K562 (cell line): ENCODE measurements around the gene VASH1. TPM values are rescaled to one million over a fixed set of nuclear protein-coding genes. Genes with fewer than 3 reads are reported as not detected.

Experiments
- ATAC-seq: fragments of 200-7000 bp; cut with Tn5 transposase; 3 replicates; pipeline ENCODE4 v1.9.1; 2020; ENCODE audit warnings: moderate library complexity
- BruUV-seq: library from RNA; stranded (reverse); fragments of 400-500 nt; replicated peaks from 2 replicates; lab custom pipeline; 2021; lab: Mats Ljungman, UMichigan
- CTCF ChIA-PET: fragments of 300-600 bp; formaldehyde crosslinking; extraction: SDS; loops from one replicate; lab custom pipeline; 2021; ENCODE audit warnings: low intra/inter-chr PET ratio; lab: Yijun Ruan, JAX
- POLR2A ChIA-PET: fragments of 300-600, 350-650 bp; sonication (Branson Sonifier 250); formaldehyde crosslinking; extraction: SDS; loops from one replicate; lab custom pipeline; 2021; ENCODE audit warnings: antibody characterized with exemption, inconsistent platforms; lab: Yijun Ruan, JAX
- DNase-seq, 4 experiments: peaks; one replicate each; pipeline versions ENCODE4 v3.0.0 to v3.0.0-alpha.2; 2011 to 2018; ENCODE audit warnings: low spot score in 3 of 4, mixed read lengths in 3 of 4; ENCODE audit errors: extremely low read depth in 1 of 4
- FAIRE-seq: peaks from 2 replicates; lab custom pipeline; 2011; peaks lifted over from hg19 to GRCh38; lab: Jason Lieb, UNC
- H2AFZ ChIP-seq: 2 replicates; pipeline ENCODE4 v1.6.0; 2011; ENCODE audit warnings: low read depth, low read length, control low read depth, inconsistent platforms
- H3K27ac ChIP-seq: fragments of 200-600 bp; 3 replicates; pipeline ENCODE4 v1.8.0; 2011; ENCODE audit warnings: low read depth, mild to moderate bottlenecking, control low read depth, inconsistent platforms, low read length, moderate library complexity, mixed read lengths; ENCODE audit errors: extremely low read depth
- H3K27me3 ChIP-seq, 2 experiments: fragments of 300-600 bp in 1 of 2; 2 replicates in 1 of 2; 3 replicates in 1 of 2; pipeline versions ENCODE4 v1.6.0 to v1.8.0; 2011; ENCODE audit warnings: inconsistent platforms in 2 of 2, low read length in 2 of 2, mild to moderate bottlenecking in 1 of 2, mixed read lengths in 1 of 2, moderate library complexity in 1 of 2; ENCODE audit not compliant: control insufficient read depth in 2 of 2, insufficient read depth in 2 of 2
- H3K36me3 ChIP-seq: fragments of 300-600 bp; 3 replicates; pipeline ENCODE4 v1.8.0; 2011; ENCODE audit warnings: mild to moderate bottlenecking, low read length, inconsistent platforms; ENCODE audit not compliant: control insufficient read depth, insufficient read depth
- H3K4me1 ChIP-seq, 2 experiments: fragments of 200-600 bp in 1 of 2; replicated peaks in 1 of 2; 2 replicates in 1 of 2; 3 replicates in 1 of 2; pipeline versions ENCODE4 v1.5.1 to v1.8.0; 2011; ENCODE audit warnings: inconsistent platforms in 2 of 2, low read length in 2 of 2, mild to moderate bottlenecking in 1 of 2, mixed read lengths in 1 of 2, moderate library complexity in 1 of 2; ENCODE audit not compliant: control insufficient read depth in 2 of 2, insufficient read depth in 2 of 2
- H3K4me2 ChIP-seq: 2 replicates; pipeline ENCODE4 v1.6.1; 2011; ENCODE audit warnings: low read length, control low read depth, inconsistent platforms, mixed read lengths; ENCODE audit not compliant: insufficient read depth
- H3K4me3 ChIP-seq: fragments of 200-600 bp; sonication (generic), shearing (Covaris generic); 2 replicates; pipeline ENCODE4 v1.5.1; 2016; ENCODE audit warnings: control low read depth, inconsistent platforms
- H3K79me2 ChIP-seq: fragments of 200-600 bp; 3 replicates; pipeline ENCODE4 v1.8.0; 2011; ENCODE audit warnings: low read length, inconsistent platforms; ENCODE audit not compliant: control insufficient read depth, insufficient read depth
- H3K9ac ChIP-seq, 2 experiments: 2 replicates each; pipeline versions ENCODE4 v1.6.0 to v1.6.1; 2011; ENCODE audit warnings: low read depth in 2 of 2, low read length in 2 of 2, control low read depth in 1 of 2, inconsistent platforms in 1 of 2, mild to moderate bottlenecking in 1 of 2, mixed read lengths in 1 of 2; ENCODE audit not compliant: insufficient read depth in 1 of 2
- H3K9me1 ChIP-seq: one replicate; pipeline ENCODE4 v1.6.0; 2011; ENCODE audit warnings: inconsistent platforms, mild to moderate bottlenecking, low read length, moderate library complexity; ENCODE audit not compliant: control insufficient read depth, insufficient read depth
- H3K9me3 ChIP-seq: replicated peaks from 2 replicates; pipeline ENCODE4 v1.5.1; 2011; ENCODE audit warnings: low read depth, low read length, inconsistent platforms; ENCODE audit not compliant: control insufficient read depth, insufficient read depth
- H4K20me1 ChIP-seq: replicated peaks from 2 replicates; pipeline ENCODE4 v1.6.1; 2011; ENCODE audit warnings: low read length, inconsistent platforms, mixed read lengths; ENCODE audit not compliant: control insufficient read depth, insufficient read depth
- BRF1 ChIP-seq: IDR thresholded peaks from 3 replicates; pipeline ENCODE4 v1.6.1; 2011; ENCODE audit warnings: borderline replicate concordance, mild to moderate bottlenecking; ENCODE audit not compliant: insufficient read length; ENCODE audit errors: extremely low read depth
- C11orf30 ChIP-seq: fragments of 450-650 bp; IDR thresholded peaks from 2 replicates; pipeline ENCODE4 v1.6.1; 2016; ENCODE audit warnings: low read depth, mild to moderate bottlenecking
- CBX5 ChIP-seq: IDR thresholded peaks from 2 replicates; pipeline ENCODE4 v1.6.1; 2014; ENCODE audit warnings: low read depth, borderline replicate concordance
- CREM ChIP-seq: IDR thresholded peaks from 2 replicates; pipeline ENCODE4 v1.6.1; 2014; ENCODE audit warnings: antibody characterized with exemption, low read depth
- MTA2 ChIP-seq: fragments of 450-650 bp; IDR thresholded peaks from 2 replicates; pipeline ENCODE4 v1.6.1; 2016; ENCODE audit warnings: low read depth
- PHB ChIP-seq: fragments of 250-450 bp; sonication (Bioruptor Pico); IDR thresholded peaks from 2 replicates; pipeline ENCODE4 v1.5.0; 2021
- POU5F1 ChIP-seq: fragments of 150-350 bp; IDR thresholded peaks from 2 replicates; pipeline ENCODE4 v1.6.1; 2014; ENCODE audit warnings: borderline replicate concordance, low read length, low read depth, mild to moderate bottlenecking; ENCODE audit not compliant: partially characterized antibody
- TEAD1 ChIP-seq, 2 experiments: fragments of 450-650 bp in 1 of 2; sonication (generic) in 1 of 2; formaldehyde crosslinking; IDR thresholded peaks; 2 replicates each; pipeline versions ENCODE4 v1.4.0 to v1.8.0; 2020 to 2022; ENCODE audit warnings: mild to moderate bottlenecking in 2 of 2, missing genetic modification reagents in 1 of 2
- ZC3H4 ChIP-seq: sonication (generic); formaldehyde crosslinking; IDR thresholded peaks from 2 replicates; pipeline ENCODE4 v1.9.0; 2021; ENCODE audit warnings: missing genetic modification reagents, borderline replicate concordance
- ZNF184 ChIP-seq: sonication (generic); formaldehyde crosslinking; IDR thresholded peaks from 2 replicates; pipeline ENCODE4 v1.5.0; 2020; ENCODE audit warnings: missing genetic modification reagents
- ZNF224 ChIP-seq: sonication (generic); formaldehyde crosslinking; IDR thresholded peaks from 2 replicates; pipeline ENCODE4 v1.8.0; 2022; ENCODE audit warnings: mild to moderate bottlenecking, missing genetic modification reagents
- ZNF717 ChIP-seq: fragments of 250-450 bp; sonication (Bioruptor Pico); IDR thresholded peaks from 2 replicates; pipeline ENCODE4 v1.5.0; 2021
- ZSCAN29 ChIP-seq: fragments of 450-650 bp; IDR thresholded peaks from 2 replicates; pipeline ENCODE4 v1.6.1; 2017
- WGBS: fragments of 100-300 bp; shearing (Covaris generic); methylation state at CpG from one replicate; pipeline ENCODE4 v1.1.6; 2016; ENCODE audit warnings: low coverage, mixed read lengths; ENCODE audit not compliant: insufficient coverage; ENCODE audit errors: missing lambda C conversion rate; 5-methylcytosine and 5-hydroxymethylcytosine counted together
- in situ Hi-C: fragments of 300-500 bp; cut with MboI; formaldehyde crosslinking; loops from 4 replicates; pipeline ENCODE4 v1.15.0; 2018; ENCODE audit warnings: inconsistent platforms, mixed read lengths
- intact Hi-C: fragments of 100-400 bp; cut with micrococcal nuclease; formaldehyde crosslinking; loops from 2 replicates; pipeline ENCODE4 v1.14.2; 2022
- polyA plus RNA-seq, 8 experiments: library from polyadenylated mRNA; depleted of rRNA in 4 of 8; stranded (reverse) in 5 of 8; unstranded in 3 of 8; fragments of >200 nt; fragmentation: Nextera tagmentation in 2 of 8; fragmentation: Illumina TruSeq in 1 of 8; extraction: Ambion mirVana in 2 of 8; extraction: Trizol in 1 of 8; gene quantifications; 2 replicates each; pipeline versions ENCODE4 v1.2.1 to v1.2.3, GENCODE V29; 2011 to 2014; ENCODE audit warnings: inconsistent platforms in 1 of 8, missing spikeins in 1 of 8
- total RNA-seq, 7 experiments: library from RNA; depleted of rRNA in 6 of 7; stranded (reverse); fragments of >200 nt in 6 of 7; fragmentation: Illumina TruSeq in 2 of 7; extraction: Trizol in 2 of 7; gene quantifications; 2 replicates each; pipeline versions ENCODE4 v1.2.1 to v1.2.3, GENCODE V29; 2011 to 2021; ENCODE audit warnings: low replicate concordance in 1 of 7
- TF ChIP-seq, protein P1 (sequence below): fragments of 450-650 bp; IDR thresholded peaks from 2 replicates; pipeline ENCODE4 v1.7.1; 2018; ENCODE audit warnings: mild to moderate bottlenecking, low read depth; ENCODE audit not compliant: partially characterized antibody

VASH1 gene
- total and polyA plus RNA-seq, 9 of the 15 experiments (the other 6 are each of a cell fraction or from before 2014, with no cell fraction given), result 0.01 to 0.43 (median 0.13) TPM; not detected in 1

- no peak overlapping the region for H3K4me3 ChIP-seq
- no TSS peak for BruUV-seq
- peaks cover 9 to 11% of the 10 kb centered on the region in 2 experiments; a peak in 4 of 5 replicates for H3K4me1 ChIP-seq
- no peak overlapping the region for H3K27ac ChIP-seq
- peaks cover 2 to 16% of the 10 kb centered on the region in 2 experiments; a peak in 3 of 5 replicates for H3K27me3 ChIP-seq
- DNase-seq, result no peak
- H3K4me2 ChIP-seq, result no peak overlapping the region
- H3K79me2 ChIP-seq, result peaks cover 21% of the 10 kb centered on the region
- ATAC-seq, result no peak
- no peak for TF ChIP-seq BRF1
- no peaks in the 10 kb centered on the region for H3K9me3 ChIP-seq
- in situ Hi-C loops, result no loop called here
- WGBS, result 11% methylated on average over 7 of the region's 7 CpGs
- no peaks in the 10 kb centered on the region for H3K36me3 ChIP-seq
- POLR2A ChIA-PET, result interaction anchor here (0.7 kb wide), 1 partner anchor 45 kb away, joined by 3 read pairs; no protein-coding TSS in a partner anchor
- intact Hi-C loops, result no loop called here
- no peak for FAIRE-seq
- no peak overlapping the region for H2AFZ ChIP-seq
- CTCF ChIA-PET, result no interaction called here
- H4K20me1 ChIP-seq, result no peaks in the 10 kb centered on the region
- H3K9ac ChIP-seq, result no peak overlapping the region
- no peaks in the 10 kb centered on the region for H3K9me1 ChIP-seq
These were observed 53.7 kb downstream of the VASH1 start for GRCh38 chr14:76814726-76815645.

- in situ Hi-C loops, result no loop called here
- Histone ChIP-seq H3K4me3 (no peak overlapping the region), H3K27ac (no peak overlapping the region), H3K4me2 (no peak overlapping the region), H3K27me3 (peaks cover 9 to 21% of the 10 kb centered on the region in 2 experiments; a peak in 3 of 5 replicates), H3K9me3 (no peaks in the 10 kb centered on the region), H3K9me1 (no peaks in the 10 kb centered on the region), H3K9ac (no peak overlapping the region), H2AFZ (no peak overlapping the region), H3K4me1 (no peaks in the 10 kb centered on the region), H4K20me1 (no peaks in the 10 kb centered on the region), H3K36me3 (no peaks in the 10 kb centered on the region), H3K79me2 (no peaks in the 10 kb centered on the region)
- FAIRE-seq, result no peak
- ChIA-PET CTCF (no interaction called here), POLR2A (interaction anchor here (1.1 kb wide), 1 partner anchor 9 kb away, joined by 5 read pairs; no protein-coding TSS in a partner anchor)
- no TSS peak for BruUV-seq
- no peak for DNase-seq
- intact Hi-C loops, result no loop called here
- ATAC-seq, result no peak
- WGBS, result 5% methylated on average over 2 of the region's 2 CpGs
- TF ChIP-seq ZNF717 (CRISPR knock-in tag) (no peak), ZC3H4 (CRISPR knock-in tag) (no peak), POU5F1 (no peak), ZNF224 (CRISPR knock-in tag) (no peak), ZSCAN29 (no peak), MTA2 (no peak), CREM (no peak), TEAD1 (CRISPR knock-in tag; IDR thresholded peaks at IDR 0.05) (no peak), PHB (no peak), C11orf30 (no peak), ZNF184 (CRISPR knock-in tag) (no peak), CBX5 (no peak)
- TF ChIP-seq, protein P1, sequence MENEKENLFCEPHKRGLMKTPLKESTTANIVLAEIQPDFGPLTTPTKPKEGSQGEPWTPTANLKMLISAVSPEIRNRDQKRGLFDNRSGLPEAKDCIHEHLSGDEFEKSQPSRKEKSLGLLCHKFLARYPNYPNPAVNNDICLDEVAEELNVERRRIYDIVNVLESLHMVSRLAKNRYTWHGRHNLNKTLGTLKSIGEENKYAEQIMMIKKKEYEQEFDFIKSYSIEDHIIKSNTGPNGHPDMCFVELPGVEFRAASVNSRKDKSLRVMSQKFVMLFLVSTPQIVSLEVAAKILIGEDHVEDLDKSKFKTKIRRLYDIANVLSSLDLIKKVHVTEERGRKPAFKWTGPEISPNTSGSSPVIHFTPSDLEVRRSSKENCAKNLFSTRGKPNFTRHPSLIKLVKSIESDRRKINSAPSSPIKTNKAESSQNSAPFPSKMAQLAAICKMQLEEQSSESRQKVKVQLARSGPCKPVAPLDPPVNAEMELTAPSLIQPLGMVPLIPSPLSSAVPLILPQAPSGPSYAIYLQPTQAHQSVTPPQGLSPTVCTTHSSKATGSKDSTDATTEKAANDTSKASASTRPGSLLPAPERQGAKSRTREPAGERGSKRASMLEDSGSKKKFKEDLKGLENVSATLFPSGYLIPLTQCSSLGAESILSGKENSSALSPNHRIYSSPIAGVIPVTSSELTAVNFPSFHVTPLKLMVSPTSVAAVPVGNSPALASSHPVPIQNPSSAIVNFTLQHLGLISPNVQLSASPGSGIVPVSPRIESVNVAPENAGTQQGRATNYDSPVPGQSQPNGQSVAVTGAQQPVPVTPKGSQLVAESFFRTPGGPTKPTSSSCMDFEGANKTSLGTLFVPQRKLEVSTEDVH, result no peak
These were observed 59.4 kb downstream of the VASH1 start for GRCh38 chr14:76820700-76821099.
